MV-4-11 (cell line): ENCODE data around the gene PRR18.

ENCODE experiments used
- DNase-seq: peaks from one replicate; lab custom pipeline; 2025; lab: John Stamatoyannopoulos, UW

Gene PRR18

DNA sequence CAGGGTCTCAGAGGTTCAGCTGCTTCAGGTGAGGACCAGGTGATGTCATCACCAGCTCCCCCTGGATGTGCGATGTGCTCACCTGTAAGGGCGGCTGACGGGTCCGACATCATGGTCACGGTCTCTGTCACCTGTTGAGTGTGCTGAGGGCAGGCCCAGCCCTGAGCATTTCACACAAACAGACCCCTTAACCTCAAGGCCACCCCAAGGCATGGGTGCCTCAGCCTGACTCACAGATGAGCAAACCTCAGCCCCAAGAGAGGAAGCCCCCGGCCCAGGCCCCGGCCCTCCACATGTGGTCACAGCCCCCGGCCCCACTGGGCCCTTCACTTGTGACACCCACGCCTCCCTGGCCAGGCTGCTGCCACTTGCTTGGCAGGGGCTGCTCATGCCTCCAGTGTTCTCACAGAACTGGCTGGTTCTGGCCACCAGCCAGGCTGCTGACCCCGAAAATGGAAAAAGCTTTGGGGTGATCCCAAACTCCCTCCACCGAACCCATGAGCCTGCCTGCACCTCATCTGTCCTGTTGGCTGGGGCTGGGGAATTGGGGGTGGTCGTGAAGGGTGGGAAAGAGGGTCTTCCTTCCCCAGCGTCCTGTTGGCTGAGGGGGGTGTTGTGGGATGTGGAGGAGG is 33.3 kb downstream of the PRR18 start:
- DNase-seq = no peak

DNA sequence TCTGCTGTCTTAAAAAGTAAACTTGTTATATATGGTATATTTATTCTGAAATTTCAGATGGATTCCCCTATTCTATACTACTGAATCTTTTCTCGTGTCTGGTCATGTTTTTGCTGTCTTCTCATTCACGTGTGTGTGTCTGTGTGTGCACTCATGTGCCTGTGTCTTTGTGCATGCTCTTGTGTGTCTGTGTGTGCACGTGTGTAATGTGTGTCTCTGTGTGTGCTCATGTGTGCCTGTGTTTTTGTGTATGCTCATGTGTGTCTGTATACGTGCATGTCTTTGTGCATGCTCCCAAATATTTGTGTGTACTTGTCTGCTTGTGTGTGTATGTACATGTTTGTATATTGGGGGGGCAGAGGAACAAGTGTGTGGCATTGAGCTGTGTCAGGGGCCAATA is 34.0 kb downstream of the PRR18 start:
- DNase-seq = no peak

DNA sequence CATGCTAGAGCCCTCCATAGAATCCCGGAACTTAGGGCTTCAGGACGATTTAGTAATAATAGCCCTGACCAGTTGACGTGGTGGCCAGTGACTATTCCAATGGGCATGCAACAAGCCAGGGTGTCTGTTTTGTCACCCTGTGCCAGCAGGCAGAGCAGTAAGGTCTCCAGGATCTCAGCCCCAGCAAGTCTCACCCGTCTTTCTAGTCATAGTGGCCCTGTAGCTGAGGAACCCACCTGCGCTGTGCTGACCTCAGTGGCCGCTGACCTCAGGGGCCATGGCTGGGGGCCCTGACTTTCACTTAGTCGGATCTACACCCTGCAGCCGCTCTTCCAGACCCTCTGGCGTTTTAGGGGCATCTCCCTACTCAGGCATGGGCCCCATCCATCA is 36.8 kb downstream of the PRR18 start:
- no peak for DNase-seq

DNA sequence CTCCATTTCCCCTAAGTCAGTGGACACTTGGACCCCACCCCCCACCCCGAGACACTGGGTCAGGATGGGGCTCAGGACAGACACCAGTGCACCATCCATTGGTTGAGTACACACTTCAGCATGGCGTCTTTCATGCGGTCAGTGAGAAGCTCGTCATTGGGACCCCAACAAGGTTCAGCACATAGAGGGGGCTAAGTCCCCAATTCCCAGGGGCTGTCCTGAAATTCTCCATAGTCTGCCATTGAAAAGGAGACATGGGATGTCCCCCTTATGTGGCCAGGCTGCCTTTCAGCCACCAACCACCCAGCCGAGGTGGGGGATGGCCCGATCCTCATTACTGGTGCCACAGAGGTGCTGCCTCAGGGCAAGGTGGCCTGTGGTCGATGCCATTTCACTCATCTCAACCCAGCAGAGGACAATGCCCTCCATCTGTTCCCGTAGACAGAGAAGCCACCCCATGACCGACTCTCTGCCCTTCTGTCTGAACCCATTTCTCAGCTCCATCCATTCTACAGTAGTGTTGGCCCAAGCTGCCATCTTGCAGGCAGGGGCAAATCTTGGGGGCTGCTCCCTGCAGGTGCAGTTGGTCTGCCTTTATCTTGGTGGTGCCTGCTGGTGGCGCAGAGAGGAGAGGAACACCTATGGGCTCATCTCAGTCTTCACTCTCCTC is 37.4 kb downstream of the PRR18 start:
- no peak for DNase-seq

DNA sequence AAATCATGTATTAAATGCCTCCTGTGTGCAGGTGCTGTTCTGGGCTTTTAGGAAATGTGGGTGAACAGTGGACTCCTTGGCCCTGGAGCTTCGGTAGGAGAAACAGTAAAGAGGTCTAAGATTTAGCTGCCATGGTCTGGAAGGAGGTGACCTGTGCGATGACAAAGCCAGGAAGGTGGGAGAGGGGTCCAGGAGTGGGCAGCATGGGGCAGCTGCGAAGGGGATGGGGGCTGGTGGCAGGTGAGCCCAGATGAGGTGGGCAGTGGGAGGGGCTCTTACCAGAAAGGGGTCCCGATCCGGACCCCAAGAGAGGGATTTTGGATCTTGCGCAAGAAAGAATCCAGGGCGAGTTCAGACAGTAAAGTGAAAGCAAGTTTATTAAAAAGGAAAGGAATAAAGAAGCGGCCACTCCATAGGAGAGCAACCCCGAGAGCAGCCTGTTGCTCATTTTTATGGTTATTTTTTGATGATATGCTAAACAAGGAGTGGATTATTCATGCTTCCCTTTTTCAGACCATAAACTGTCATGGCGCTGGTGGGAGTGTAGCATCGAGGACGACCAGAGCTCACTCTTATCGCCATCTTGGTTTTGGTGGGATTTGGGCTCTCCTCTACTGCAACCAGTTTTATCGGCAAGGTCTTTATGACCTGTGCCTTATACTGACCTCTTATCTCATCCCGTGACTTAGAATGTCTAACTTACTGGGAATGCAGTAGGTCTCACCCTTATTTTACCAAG is 38.7 kb downstream of the PRR18 start:
- DNase-seq = peak; percentile 34

DNA sequence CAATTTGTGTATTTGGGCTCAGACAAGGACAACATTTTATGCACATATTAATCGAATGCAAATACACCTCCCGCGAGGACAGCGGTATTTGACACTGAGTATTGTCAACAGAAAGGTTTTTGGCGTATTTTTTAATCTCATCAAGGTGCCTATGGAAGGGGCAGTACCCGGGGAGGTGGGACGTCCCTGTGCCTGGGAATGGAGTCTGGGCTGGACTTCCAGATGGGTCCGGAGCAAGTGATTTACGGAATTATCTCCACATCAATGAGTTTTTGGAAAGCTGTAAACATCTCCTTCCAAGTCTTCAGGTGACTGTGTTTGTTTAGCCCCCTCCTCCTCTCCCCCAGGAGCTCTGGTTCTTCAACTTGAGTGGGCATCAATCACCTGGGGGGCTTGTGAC is 39.8 kb downstream of the PRR18 start:
- DNase-seq = no peak

DNA sequence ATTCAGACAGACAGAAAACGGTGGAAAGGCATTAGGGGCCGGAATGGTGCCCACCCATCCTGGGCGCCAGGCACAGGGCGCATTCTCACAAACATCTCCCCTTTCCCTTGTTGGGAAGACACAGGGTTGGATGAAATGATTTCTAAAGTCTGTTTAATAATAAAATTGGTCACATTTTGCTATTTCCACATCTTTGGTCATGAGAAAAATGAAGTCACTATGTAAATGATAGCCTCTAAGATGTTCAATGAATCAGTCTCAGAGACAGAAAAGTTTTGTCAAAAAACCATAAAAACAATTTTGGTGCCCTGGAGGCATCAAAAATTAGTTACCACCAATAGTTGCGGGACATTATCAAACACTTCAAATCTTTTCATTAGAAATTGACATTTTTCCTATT is 40.7 kb downstream of the PRR18 start:
- DNase-seq = no peak

DNA sequence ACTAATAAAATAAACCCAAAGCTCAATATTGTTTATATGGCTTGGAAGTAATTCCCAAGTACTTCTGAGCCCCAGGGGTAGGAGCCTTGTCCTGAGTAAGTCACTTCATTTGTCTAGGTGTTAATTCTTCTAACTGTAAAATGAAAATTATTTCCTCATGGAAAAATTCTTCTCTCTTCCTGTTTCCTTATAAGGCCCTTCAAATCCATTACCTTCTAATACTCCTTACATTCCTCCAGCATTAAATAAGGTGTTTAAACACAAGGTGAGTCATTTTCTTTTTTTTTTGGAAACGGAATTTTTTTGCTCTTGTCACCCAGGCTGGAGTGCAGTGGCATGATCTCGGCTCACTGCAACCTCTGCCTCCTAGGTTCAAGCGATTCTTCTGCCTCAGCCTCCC is 41.9 kb downstream of the PRR18 start:
- DNase-seq = no peak

DNA sequence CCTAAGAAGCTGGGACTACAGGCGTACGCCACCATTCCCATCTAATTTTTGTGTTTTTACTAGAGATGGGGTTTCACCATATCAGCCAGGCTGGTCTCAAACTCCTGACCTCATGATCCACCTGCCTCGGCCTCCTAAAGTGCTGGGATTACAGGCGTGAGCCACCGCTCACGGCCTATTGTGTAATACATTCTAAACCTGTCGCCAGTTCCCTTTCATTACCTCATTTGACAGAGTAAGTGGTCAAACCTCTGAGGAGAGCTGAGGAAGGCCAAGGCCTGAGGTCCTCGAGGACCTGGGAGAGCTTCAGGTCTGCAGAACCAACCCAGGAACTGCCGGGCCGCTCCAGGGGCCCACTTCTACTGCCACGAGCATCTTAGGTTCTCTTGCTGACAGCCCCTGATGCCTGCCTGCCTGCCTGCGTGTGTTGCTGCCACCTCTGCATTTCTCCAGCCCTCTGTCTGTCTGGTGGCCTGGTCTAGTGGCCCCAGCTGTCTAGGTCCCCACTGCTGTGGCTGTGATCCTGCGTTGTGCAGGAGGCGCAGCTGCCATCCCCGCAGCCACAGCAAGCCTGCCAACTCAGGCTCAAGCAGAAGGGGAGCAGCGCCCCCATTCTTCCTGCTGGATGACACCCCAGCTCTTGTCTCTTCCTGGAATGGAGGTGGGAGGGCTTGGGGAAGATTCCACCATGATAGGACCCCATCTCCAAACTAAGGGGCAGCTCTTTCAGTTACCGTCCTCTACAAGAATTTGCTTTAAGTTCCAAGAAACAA is 45.3 kb downstream of the PRR18 start:
- peak; percentile 52 for DNase-seq

DNA sequence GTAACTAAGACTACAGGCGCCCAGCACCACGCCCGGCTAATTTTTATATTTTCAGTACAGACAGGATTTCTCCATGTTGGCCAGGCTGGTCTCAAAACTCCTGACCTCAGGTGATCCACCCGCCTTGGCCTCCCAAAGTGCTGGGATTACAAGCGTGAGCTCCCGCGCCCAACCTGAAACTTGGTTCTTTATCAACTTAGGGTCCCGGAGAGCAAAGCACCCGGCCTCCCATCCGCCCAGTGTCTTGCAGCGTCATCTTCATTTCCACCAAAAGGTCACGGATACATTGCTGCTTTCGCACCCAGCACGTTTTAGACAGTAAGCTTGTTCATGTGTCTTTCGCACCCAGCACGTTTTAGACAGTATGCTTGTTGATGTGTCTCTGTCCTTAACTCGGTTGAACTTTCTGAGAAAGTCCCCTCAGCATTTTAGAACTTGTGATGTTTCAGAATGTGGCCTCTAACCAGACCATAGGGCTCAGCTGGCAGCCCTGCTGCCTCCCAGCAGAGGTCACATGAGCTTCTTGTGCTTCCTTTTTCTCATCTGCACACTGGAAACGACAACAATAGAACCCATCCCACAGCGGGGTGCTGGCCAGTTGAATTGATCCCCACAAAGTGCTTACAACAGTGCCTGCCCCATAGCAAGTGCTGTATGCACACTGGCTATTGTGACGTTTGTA is 48.8 kb downstream of the PRR18 start:
- DNase-seq = peak; percentile 84

DNA sequence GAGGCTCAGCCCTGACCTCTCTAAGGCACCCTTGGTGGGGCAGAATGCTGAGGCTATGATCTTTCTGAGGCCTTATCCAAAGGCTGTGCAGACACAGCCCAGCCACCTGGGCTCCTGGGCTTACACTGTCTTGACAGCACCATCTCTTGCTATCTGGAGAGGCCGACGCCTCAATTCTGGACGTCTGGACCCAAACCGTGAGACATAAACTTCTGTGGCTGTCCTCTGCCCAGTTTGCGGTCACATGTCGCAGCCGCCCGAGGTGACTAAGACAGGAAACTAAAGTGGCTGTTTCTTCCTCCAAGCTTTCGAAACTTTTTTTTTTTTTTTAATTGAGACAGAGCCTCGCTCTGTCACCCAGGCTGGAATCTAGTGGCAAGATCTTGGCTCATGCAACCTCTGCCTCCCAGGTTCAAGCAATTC is 49.3 kb downstream of the PRR18 start:
- DNase-seq = peak; percentile 95

DNA sequence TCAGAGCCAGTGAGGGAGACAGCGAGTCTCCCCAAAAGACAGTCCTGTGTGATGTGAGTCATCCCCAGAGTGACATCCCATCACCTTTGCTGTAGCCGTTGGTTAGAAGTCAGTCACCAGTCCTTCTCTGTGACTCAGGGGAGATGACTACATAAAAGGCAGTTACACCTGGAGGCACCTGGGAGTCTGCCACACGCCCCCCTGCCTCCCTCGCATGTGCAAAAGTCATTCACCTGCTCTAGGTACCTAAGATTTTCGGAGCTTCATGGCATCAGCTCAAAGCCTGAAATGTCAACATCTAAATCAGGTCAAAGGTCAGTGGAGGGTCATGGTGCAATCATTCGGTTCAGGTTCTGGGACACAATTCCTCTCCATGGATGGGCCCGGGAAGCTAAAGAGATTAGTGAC is 50.3 kb downstream of the PRR18 start:
- peak; percentile 12 for DNase-seq
